HEK293 (cell line): ENCODE measurements around the gene NLRP9.

Experiments used
- CTCF ChIA-PET: fragments of 350-600 bp; formaldehyde crosslinking; extraction: SDS; loops from one replicate; lab custom pipeline; 2021; ENCODE audit warnings: antibody characterized with exemption; lab: Yijun Ruan, JAX
- POLR2A ChIA-PET: fragments of 300-600 bp; formaldehyde crosslinking; extraction: SDS; loops from one replicate; lab custom pipeline; 2020; ENCODE audit warnings: antibody characterized with exemption, inconsistent platforms; lab: Yijun Ruan, JAX
- H3K27ac ChIP-seq: fragments of 200-500 bp; sonication (Bioruptor generic); 2 replicates; pipeline ENCODE4 v1.5.1; 2014; ENCODE audit warnings: low read depth, low read length, control low read depth, inconsistent platforms; ENCODE audit errors: extremely low read depth
- H3K36me3 ChIP-seq, 2 experiments: fragments of 200-500 bp in 1 of 2; sonication (Bioruptor generic) in 1 of 2; 1 replicate in 1 of 2; 2 replicates in 1 of 2; pipeline ENCODE4 v1.5.1; 2014 to 2017; ENCODE audit warnings: inconsistent platforms in 2 of 2, low read length in 2 of 2; ENCODE audit not compliant: control insufficient read depth in 2 of 2, insufficient read depth in 1 of 2
- H3K4me1 ChIP-seq: fragments of 200-500 bp; sonication (Bioruptor generic); 2 replicates; pipeline ENCODE4 v1.5.1; 2014; ENCODE audit warnings: mild to moderate bottlenecking, low read length, inconsistent platforms; ENCODE audit not compliant: control insufficient read depth, insufficient read depth
- H3K4me3 ChIP-seq: 2 replicates; pipeline ENCODE4 v1.5.1; 2011; ENCODE audit warnings: low read depth, mild to moderate bottlenecking, control low read depth, low read length, moderate library complexity
- H3K9me3 ChIP-seq: fragments of 200-500 bp; sonication (Bioruptor generic); 2 replicates; pipeline ENCODE4 v1.5.1; 2014; ENCODE audit warnings: low read depth, low read length, inconsistent platforms; ENCODE audit not compliant: control insufficient read depth, insufficient read depth
- GLI2 ChIP-seq: fragments of 450-650 bp; formaldehyde crosslinking; IDR thresholded peaks from 2 replicates; pipeline ENCODE4; 2017; ENCODE audit warnings: missing biosample characterization, missing genetic modification characterization, low read depth, borderline replicate concordance
- PBX3 ChIP-seq: sonication (generic); formaldehyde crosslinking; IDR thresholded peaks from 2 replicates; pipeline ENCODE4 v1.8.1; 2022; ENCODE audit warnings: mild to moderate bottlenecking, moderate library complexity, missing genetic modification reagents
- SP2 ChIP-seq: fragments of 450-650 bp; formaldehyde crosslinking; IDR thresholded peaks from 2 replicates; pipeline ENCODE4 v1.5.1; 2016; ENCODE audit warnings: missing biosample characterization, missing genetic modification characterization
- TRIM28 ChIP-seq: IDR thresholded peaks from 2 replicates; pipeline ENCODE4 v1.6.1; 2011; ENCODE audit warnings: low read length, control low read depth, borderline replicate concordance
- ZBTB1 ChIP-seq: fragments of 450-650 bp; formaldehyde crosslinking; IDR thresholded peaks from 2 replicates; pipeline ENCODE4 v1.5.1; 2016; ENCODE audit warnings: missing biosample characterization, missing genetic modification characterization
- ZBTB44 ChIP-seq: fragments of 450-650 bp; IDR thresholded peaks from 2 replicates; pipeline ENCODE4 v1.5.1; 2018; ENCODE audit warnings: missing biosample characterization, mild to moderate bottlenecking, missing genetic modification characterization
- ZNF155 ChIP-seq: fragments of 450-650 bp; formaldehyde crosslinking; IDR thresholded peaks from 2 replicates; pipeline ENCODE4 v1.5.1; 2016; ENCODE audit warnings: missing biosample characterization, missing genetic modification characterization
- ZNF169 ChIP-seq: fragments of 450-650 bp; formaldehyde crosslinking; IDR thresholded peaks from 2 replicates; pipeline ENCODE4 v1.5.1; 2016; ENCODE audit warnings: missing biosample characterization, missing genetic modification characterization
- ZNF174 ChIP-seq: fragments of 450-650 bp; formaldehyde crosslinking; IDR thresholded peaks from 2 replicates; pipeline ENCODE4 v1.5.0; 2017; ENCODE audit warnings: missing biosample characterization, mild to moderate bottlenecking, missing genetic modification characterization
- ZNF184 ChIP-seq: fragments of 450-650 bp; IDR thresholded peaks from 2 replicates; pipeline ENCODE4 v1.5.1; 2018; ENCODE audit warnings: missing biosample characterization, mild to moderate bottlenecking, missing genetic modification characterization
- ZNF202 ChIP-seq: fragments of 450-650 bp; formaldehyde crosslinking; IDR thresholded peaks from 2 replicates; pipeline ENCODE4 v1.5.1; 2016; ENCODE audit warnings: missing biosample characterization, missing genetic modification characterization, borderline replicate concordance
- ZNF211 ChIP-seq: fragments of 450-650 bp; formaldehyde crosslinking; IDR thresholded peaks from 2 replicates; pipeline ENCODE4 v1.5.1; 2016; ENCODE audit warnings: low read depth, missing biosample characterization, missing genetic modification characterization
- ZNF248 ChIP-seq: fragments of 450-650 bp; formaldehyde crosslinking; IDR thresholded peaks from 2 replicates; pipeline ENCODE4 v1.5.1; 2017; ENCODE audit warnings: missing biosample characterization, missing genetic modification characterization
- ZNF280D ChIP-seq: fragments of 450-650 bp; formaldehyde crosslinking; IDR thresholded peaks from 2 replicates; pipeline ENCODE4 v1.5.1; 2016; ENCODE audit warnings: missing biosample characterization, missing genetic modification characterization
- ZNF416 ChIP-seq: fragments of 450-650 bp; formaldehyde crosslinking; IDR thresholded peaks from 2 replicates; pipeline ENCODE4 v1.5.1; 2016; ENCODE audit warnings: missing biosample characterization, missing genetic modification characterization
- ZNF488 ChIP-seq: fragments of 450-650 bp; formaldehyde crosslinking; IDR thresholded peaks from 2 replicates; pipeline ENCODE4 v1.5.1; 2016; ENCODE audit warnings: missing biosample characterization, missing genetic modification characterization
- ZNF521 ChIP-seq: fragments of 450-650 bp; formaldehyde crosslinking; IDR thresholded peaks from 2 replicates; pipeline ENCODE4 v1.5.1; 2017; ENCODE audit warnings: missing biosample characterization, mild to moderate bottlenecking, missing genetic modification characterization
- ZNF654 ChIP-seq: fragments of 450-650 bp; formaldehyde crosslinking; IDR thresholded peaks from 2 replicates; pipeline ENCODE4 v1.5.1; 2016; ENCODE audit warnings: low read depth, missing biosample characterization, missing genetic modification characterization
- ZNF670 ChIP-seq: fragments of 450-650 bp; formaldehyde crosslinking; IDR thresholded peaks from 2 replicates; pipeline ENCODE4 v1.5.1; 2016; ENCODE audit warnings: missing biosample characterization, missing genetic modification characterization, low read depth
- ZXDB ChIP-seq: fragments of 450-650 bp; formaldehyde crosslinking; IDR thresholded peaks from 2 replicates; pipeline ENCODE4 v1.5.1; 2016; ENCODE audit warnings: missing biosample characterization, missing genetic modification characterization

The NLRP9 gene

GRCh38 chr19:55679343-55680257 lies 58.6 kb downstream of the NLRP9 start:
- H3K4me1 ChIP-seq: 0 out of 2 replicates have a peak, but pooled peaks cover 7% of the 10 kb centered on the region
- no peak for TF ChIP-seq ZNF155 (tag by site-specific recombination)
- no peak for TF ChIP-seq ZNF169
- ChIA-PET POLR2A (no interaction called here), CTCF (interaction anchor here (1.2 kb wide), 1 partner anchor 47 kb away, joined by 4 read pairs; no protein-coding TSS in a partner anchor)
- no peak overlapping the region for H3K27ac ChIP-seq
- no peaks in the 10 kb centered on the region for H3K9me3 ChIP-seq
- peaks cover 16 to 72% of the 10 kb centered on the region in 2 experiments for H3K36me3 ChIP-seq
- H3K4me3 ChIP-seq: no peak overlapping the region

- Histone ChIP-seq H3K4me3 (no peak overlapping the region), H3K4me1 (peaks cover 12% of the 10 kb centered on the region), H3K36me3 (peaks cover 13 to 67% of the 10 kb centered on the region in 2 experiments), H3K9me3 (no peaks in the 10 kb centered on the region), H3K27ac (no peak overlapping the region)
- ChIA-PET CTCF (no interaction called here), POLR2A (no interaction called here)
- TF ChIP-seq ZBTB1 (tag by site-specific recombination): no peak
- no peak for TF ChIP-seq ZNF488 (tag by site-specific recombination)
- TF ChIP-seq, all 188 proteins: peak for 0
Measured at GRCh38 chr19:55678121-55678671, 60.0 kb downstream of the NLRP9 start.

GRCh38 chr19:55677572-55678028 lies 60.6 kb downstream of the NLRP9 start:
- Histone ChIP-seq H3K36me3 (peaks cover 12 to 67% of the 10 kb centered on the region in 2 experiments), H3K27ac (no peak overlapping the region), H3K9me3 (no peaks in the 10 kb centered on the region), H3K4me1 (peaks cover 12% of the 10 kb centered on the region), H3K4me3 (no peak overlapping the region)
- CTCF ChIA-PET: interaction anchor here (1.4 kb wide), 1 partner anchor 132 kb away, joined by 5 read pairs; no protein-coding TSS in a partner anchor
- POLR2A ChIA-PET: no interaction called here
- TF ChIP-seq ZNF211 (tag by site-specific recombination): no peak
- TF ChIP-seq ZNF521: no peak
- TF ChIP-seq ZNF416: no peak
- no peak for TF ChIP-seq ZNF202 (tag by site-specific recombination)
- no peak for TF ChIP-seq ZNF280D
- TF ChIP-seq ZXDB (tag by site-specific recombination): no peak
- no peak for TF ChIP-seq TRIM28
- no peak for TF ChIP-seq ZNF184 (tag by site-specific recombination)
- no peak for TF ChIP-seq ZNF248
- no peak for TF ChIP-seq ZNF654 (tag by site-specific recombination)
- no peak for TF ChIP-seq ZNF174 (tag by site-specific recombination)
- TF ChIP-seq GLI2 (tag by site-specific recombination): no peak
- no peak for TF ChIP-seq ZNF670 (tag by site-specific recombination)
- no peak for TF ChIP-seq SP2
- no peak for TF ChIP-seq PBX3 (CRISPR knock-in tag)
- no peak for TF ChIP-seq ZBTB44
